GM23338 (cell line): ENCODE results near the gene AP4M1. TPM values are rescaled to one million over a fixed set of nuclear protein-coding genes. Genes with fewer than 3 reads are reported as not detected.

Experiments used
- ATAC-seq: fragments of 200-7000 bp; cut with Tn5 transposase; 3 replicates; pipeline ENCODE4 v1.9.1; 2020
- DNase-seq: peaks from one replicate; pipeline ENCODE4 v3.0.0-alpha.2; 2015; ENCODE audit warnings: low spot score
- H2AFZ ChIP-seq: fragments of 200-600 bp; sonication (generic); 2 replicates; pipeline ENCODE4 v1.8.0; 2016; ENCODE audit warnings: antibody characterized with exemption, mild to moderate bottlenecking, moderate library complexity
- H3F3A ChIP-seq: fragments of 200-600 bp; sonication (generic); replicated peaks from 2 replicates; pipeline ENCODE4 v1.8.0; 2017; ENCODE audit warnings: antibody characterized with exemption, mixed run types, low read depth
- H3K27ac ChIP-seq: fragments of 200-600 bp; sonication (generic); 2 replicates; pipeline ENCODE4 v1.6.1; 2016; ENCODE audit warnings: low read depth
- H3K27me3 ChIP-seq: fragments of 200-600 bp; sonication (generic); 2 replicates; pipeline ENCODE4 v1.8.0; 2016; ENCODE audit warnings: mild to moderate bottlenecking, mixed run types, moderate library complexity; ENCODE audit not compliant: insufficient read depth
- H3K36me3 ChIP-seq: fragments of 200-600 bp; sonication (generic); 2 replicates; pipeline ENCODE4 v1.8.0; 2016; ENCODE audit warnings: mild to moderate bottlenecking; ENCODE audit not compliant: insufficient read depth
- H3K4me1 ChIP-seq: fragments of 200-600 bp; sonication (generic); 2 replicates; pipeline ENCODE4 v1.8.0; 2016; ENCODE audit warnings: mild to moderate bottlenecking, moderate library complexity; ENCODE audit not compliant: insufficient read depth
- H3K4me2 ChIP-seq: fragments of 200-600 bp; sonication (generic); 2 replicates; pipeline ENCODE4 v1.7.1; 2017; ENCODE audit warnings: mixed run types
- H3K4me3 ChIP-seq: fragments of 200-600 bp; sonication (generic); 2 replicates; pipeline ENCODE4 v1.6.1; 2016; ENCODE audit warnings: mixed run types
- H3K79me2 ChIP-seq: fragments of 200-600 bp; sonication (generic); replicated peaks from 2 replicates; pipeline ENCODE4 v1.8.0; 2017; ENCODE audit warnings: mild to moderate bottlenecking; ENCODE audit not compliant: insufficient read depth
- H3K9me2 ChIP-seq: fragments of 200-600 bp; sonication (generic); 2 replicates; pipeline ENCODE4 v1.8.0; 2017; ENCODE audit not compliant: insufficient read depth
- H4K20me1 ChIP-seq: fragments of 200-600 bp; sonication (generic); replicated peaks from 2 replicates; pipeline ENCODE4 v1.8.0; 2017; ENCODE audit warnings: mild to moderate bottlenecking; ENCODE audit not compliant: insufficient read depth
- H3K27ac Mint-ChIP-seq: 2 replicates; pipeline ENCODE4 v1.8.0; 2020; ENCODE audit warnings: inconsistent platforms, mild to moderate bottlenecking, moderate library complexity, mixed read lengths
- H3K27me3 Mint-ChIP-seq: 3 replicates; pipeline ENCODE4 v1.8.0; 2022; ENCODE audit warnings: low read depth, mild to moderate bottlenecking, moderate library complexity, mixed read lengths, inconsistent platforms; ENCODE audit not compliant: insufficient read depth, poor library complexity
- H3K36me3 Mint-ChIP-seq: 3 replicates; pipeline ENCODE4 v1.8.0; 2021; ENCODE audit warnings: low read depth, mild to moderate bottlenecking, inconsistent platforms, moderate library complexity, mixed read lengths
- H3K4me1 Mint-ChIP-seq: 3 replicates; pipeline ENCODE4 v1.8.0; 2020; ENCODE audit warnings: mild to moderate bottlenecking, inconsistent platforms, mixed read lengths
- H3K4me3 Mint-ChIP-seq: 3 replicates; pipeline ENCODE4 v1.8.0; 2021; ENCODE audit warnings: moderate library complexity, mild to moderate bottlenecking, inconsistent platforms, mixed read lengths
- H3K9me3 Mint-ChIP-seq: 3 replicates; pipeline ENCODE4 v1.8.0; 2020; ENCODE audit warnings: moderate library complexity, mild to moderate bottlenecking, inconsistent platforms, mixed read lengths
- CREB1 ChIP-seq: fragments of 250-450 bp; sonication (Bioruptor Pico); IDR thresholded peaks from 2 replicates; pipeline ENCODE4 v1.5.0; 2020; ENCODE audit warnings: low read depth, mild to moderate bottlenecking, moderate library complexity
- JUNB ChIP-seq: IDR thresholded peaks from one replicate; pipeline ENCODE4 v1.6.1; 2016; ENCODE audit warnings: antibody characterized with exemption; ENCODE audit not compliant: unreplicated experiment
- POLR2AphosphoS5 ChIP-seq: IDR thresholded peaks from 2 replicates; pipeline ENCODE4 v1.6.1; 2016; ENCODE audit warnings: antibody characterized with exemption, low read depth
- ZNF331 ChIP-seq: fragments of 250-450 bp; sonication (Bioruptor Pico); IDR thresholded peaks from 2 replicates; pipeline ENCODE4 v1.5.0; 2020; ENCODE audit warnings: low read depth, mild to moderate bottlenecking, moderate library complexity
- polyA plus RNA-seq: library from polyadenylated mRNA; unstranded; fragments of >200 nt; fragmentation: Nextera tagmentation; extraction: Ambion mirVana; gene quantifications from 2 replicates; pipeline ENCODE4 v1.2.1, GENCODE V29; 2016
- total RNA-seq: library from RNA; depleted of rRNA; stranded (reverse); fragments of >200 nt; shearing (Covaris generic); gene quantifications from 2 replicates; pipeline ENCODE4 v1.2.3, GENCODE V29; 2014
- TF ChIP-seq, protein P1 (sequence below), 2 experiments: fragments of 200-600 bp in 1 of 2; sonication (generic) in 1 of 2; conservative IDR thresholded peaks; 2 replicates each; pipeline versions ENCODE4 v1.5.1 to v1.6.1; 2016 to 2017; ENCODE audit warnings: antibody characterized with exemption in 2 of 2, low read depth in 2 of 2, mild to moderate bottlenecking in 2 of 2, moderate library complexity in 1 of 2
- TF ChIP-seq, protein P2 (sequence below): fragments of 250-450 bp; sonication (Bioruptor Pico); IDR thresholded peaks from 2 replicates; pipeline ENCODE4 v1.5.0; 2020; ENCODE audit warnings: mild to moderate bottlenecking, moderate library complexity

AP4M1 gene
- total and polyA plus RNA-seq, 2 experiments from 2014 or later = 9.5 to 13.3 TPM

DNA sequence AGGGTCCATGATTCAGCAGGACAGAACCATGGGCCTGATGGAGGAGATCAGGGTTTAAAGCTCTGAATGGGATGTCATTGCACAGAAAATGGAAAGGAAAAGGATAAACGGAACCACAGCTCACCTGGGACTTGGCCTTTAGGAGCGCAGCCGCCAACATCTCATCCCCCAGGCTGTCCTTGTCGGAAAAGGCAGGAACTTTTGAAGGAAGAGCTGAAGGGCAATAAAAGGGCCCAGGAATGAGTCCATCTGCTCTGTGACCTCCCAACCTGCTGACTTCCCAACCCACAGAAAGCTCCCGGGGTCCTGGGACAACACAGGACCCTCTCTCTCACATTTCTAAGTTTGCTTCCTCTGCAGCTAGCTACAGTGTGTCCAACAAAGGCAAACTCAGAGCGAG, 26.0 kb upstream of the AP4M1 start:
- DNase-seq (no peak), ATAC-seq (no peak)
- H3K36me3 Mint-ChIP-seq = peaks cover 99% of the 10 kb centered on the region
- Histone ChIP-seq H3K36me3 (peaks cover 95% of the 10 kb centered on the region), H3K4me3 (no peak overlapping the region), H3F3A (peaks cover 54% of the 10 kb centered on the region), H3K27me3 (0 out of 2 replicates have a peak, but pooled peaks cover 4% of the 10 kb centered on the region), H3K4me2 (no peak overlapping the region), H4K20me1 (peaks cover 22% of the 10 kb centered on the region), H3K79me2 (peaks cover 61% of the 10 kb centered on the region), H2AFZ (no peak overlapping the region), H3K4me1 (peaks cover 7% of the 10 kb centered on the region; the same call in 1 of the 2 replicates), H3K27ac (no peak overlapping the region), H3K9me2 (no peaks in the 10 kb centered on the region)
- peaks cover 73% of the 10 kb centered on the region for H3K9me3 Mint-ChIP-seq
- TF ChIP-seq ZNF331 (CRISPR knock-in tag) (no peak), JUNB (no peak), POLR2AphosphoS5 (no peak), CREB1 (CRISPR knock-in tag) (no peak)
- TF ChIP-seq, protein P1, sequence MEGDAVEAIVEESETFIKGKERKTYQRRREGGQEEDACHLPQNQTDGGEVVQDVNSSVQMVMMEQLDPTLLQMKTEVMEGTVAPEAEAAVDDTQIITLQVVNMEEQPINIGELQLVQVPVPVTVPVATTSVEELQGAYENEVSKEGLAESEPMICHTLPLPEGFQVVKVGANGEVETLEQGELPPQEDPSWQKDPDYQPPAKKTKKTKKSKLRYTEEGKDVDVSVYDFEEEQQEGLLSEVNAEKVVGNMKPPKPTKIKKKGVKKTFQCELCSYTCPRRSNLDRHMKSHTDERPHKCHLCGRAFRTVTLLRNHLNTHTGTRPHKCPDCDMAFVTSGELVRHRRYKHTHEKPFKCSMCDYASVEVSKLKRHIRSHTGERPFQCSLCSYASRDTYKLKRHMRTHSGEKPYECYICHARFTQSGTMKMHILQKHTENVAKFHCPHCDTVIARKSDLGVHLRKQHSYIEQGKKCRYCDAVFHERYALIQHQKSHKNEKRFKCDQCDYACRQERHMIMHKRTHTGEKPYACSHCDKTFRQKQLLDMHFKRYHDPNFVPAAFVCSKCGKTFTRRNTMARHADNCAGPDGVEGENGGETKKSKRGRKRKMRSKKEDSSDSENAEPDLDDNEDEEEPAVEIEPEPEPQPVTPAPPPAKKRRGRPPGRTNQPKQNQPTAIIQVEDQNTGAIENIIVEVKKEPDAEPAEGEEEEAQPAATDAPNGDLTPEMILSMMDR (conservative IDR thresholded peaks at IDR 0.05; ENCODE audit: low read depth in 2 of 2) = no peak
- TF ChIP-seq, protein P2, sequence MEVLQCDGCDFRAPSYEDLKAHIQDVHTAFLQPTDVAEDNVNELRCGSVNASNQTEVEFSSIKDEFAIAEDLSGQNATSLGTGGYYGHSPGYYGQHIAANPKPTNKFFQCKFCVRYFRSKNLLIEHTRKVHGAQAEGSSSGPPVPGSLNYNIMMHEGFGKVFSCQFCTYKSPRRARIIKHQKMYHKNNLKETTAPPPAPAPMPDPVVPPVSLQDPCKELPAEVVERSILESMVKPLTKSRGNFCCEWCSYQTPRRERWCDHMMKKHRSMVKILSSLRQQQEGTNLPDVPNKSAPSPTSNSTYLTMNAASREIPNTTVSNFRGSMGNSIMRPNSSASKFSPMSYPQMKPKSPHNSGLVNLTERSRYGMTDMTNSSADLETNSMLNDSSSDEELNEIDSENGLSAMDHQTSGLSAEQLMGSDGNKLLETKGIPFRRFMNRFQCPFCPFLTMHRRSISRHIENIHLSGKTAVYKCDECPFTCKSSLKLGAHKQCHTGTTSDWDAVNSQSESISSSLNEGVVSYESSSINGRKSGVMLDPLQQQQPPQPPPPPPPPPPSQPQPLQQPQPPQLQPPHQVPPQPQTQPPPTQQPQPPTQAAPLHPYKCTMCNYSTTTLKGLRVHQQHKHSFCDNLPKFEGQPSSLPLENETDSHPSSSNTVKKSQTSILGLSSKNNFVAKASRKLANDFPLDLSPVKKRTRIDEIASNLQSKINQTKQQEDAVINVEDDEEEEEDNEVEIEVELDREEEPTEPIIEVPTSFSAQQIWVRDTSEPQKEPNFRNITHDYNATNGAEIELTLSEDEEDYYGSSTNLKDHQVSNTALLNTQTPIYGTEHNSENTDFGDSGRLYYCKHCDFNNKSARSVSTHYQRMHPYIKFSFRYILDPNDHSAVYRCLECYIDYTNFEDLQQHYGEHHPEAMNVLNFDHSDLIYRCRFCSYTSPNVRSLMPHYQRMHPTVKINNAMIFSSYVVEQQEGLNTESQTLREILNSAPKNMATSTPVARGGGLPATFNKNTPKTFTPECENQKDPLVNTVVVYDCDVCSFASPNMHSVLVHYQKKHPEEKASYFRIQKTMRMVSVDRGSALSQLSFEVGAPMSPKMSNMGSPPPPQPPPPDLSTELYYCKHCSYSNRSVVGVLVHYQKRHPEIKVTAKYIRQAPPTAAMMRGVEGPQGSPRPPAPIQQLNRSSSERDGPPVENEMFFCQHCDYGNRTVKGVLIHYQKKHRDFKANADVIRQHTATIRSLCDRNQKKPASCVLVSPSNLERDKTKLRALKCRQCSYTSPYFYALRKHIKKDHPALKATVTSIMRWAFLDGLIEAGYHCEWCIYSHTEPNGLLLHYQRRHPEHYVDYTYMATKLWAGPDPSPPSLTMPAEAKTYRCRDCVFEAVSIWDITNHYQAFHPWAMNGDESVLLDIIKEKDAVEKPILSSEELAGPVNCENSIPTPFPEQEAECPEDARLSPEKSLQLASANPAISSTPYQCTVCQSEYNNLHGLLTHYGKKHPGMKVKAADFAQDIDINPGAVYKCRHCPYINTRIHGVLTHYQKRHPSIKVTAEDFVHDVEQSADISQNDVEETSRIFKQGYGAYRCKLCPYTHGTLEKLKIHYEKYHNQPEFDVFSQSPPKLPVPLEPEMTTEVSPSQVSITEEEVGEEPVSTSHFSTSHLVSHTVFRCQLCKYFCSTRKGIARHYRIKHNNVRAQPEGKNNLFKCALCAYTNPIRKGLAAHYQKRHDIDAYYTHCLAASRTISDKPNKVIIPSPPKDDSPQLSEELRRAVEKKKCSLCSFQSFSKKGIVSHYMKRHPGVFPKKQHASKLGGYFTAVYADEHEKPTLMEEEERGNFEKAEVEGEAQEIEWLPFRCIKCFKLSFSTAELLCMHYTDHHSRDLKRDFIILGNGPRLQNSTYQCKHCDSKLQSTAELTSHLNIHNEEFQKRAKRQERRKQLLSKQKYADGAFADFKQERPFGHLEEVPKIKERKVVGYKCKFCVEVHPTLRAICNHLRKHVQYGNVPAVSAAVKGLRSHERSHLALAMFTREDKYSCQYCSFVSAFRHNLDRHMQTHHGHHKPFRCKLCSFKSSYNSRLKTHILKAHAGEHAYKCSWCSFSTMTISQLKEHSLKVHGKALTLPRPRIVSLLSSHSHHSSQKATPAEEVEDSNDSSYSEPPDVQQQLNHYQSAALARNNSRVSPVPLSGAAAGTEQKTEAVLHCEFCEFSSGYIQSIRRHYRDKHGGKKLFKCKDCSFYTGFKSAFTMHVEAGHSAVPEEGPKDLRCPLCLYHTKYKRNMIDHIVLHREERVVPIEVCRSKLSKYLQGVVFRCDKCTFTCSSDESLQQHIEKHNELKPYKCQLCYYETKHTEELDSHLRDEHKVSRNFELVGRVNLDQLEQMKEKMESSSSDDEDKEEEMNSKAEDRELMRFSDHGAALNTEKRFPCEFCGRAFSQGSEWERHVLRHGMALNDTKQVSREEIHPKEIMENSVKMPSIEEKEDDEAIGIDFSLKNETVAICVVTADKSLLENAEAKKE (CRISPR knock-in tag) = no peak
- no peak overlapping the region; the same call in 2 of the 3 replicates for H3K4me3 Mint-ChIP-seq
- H3K4me1 Mint-ChIP-seq = peaks cover 8% of the 10 kb centered on the region; the same call in 2 of the 3 replicates
- no peak overlapping the region for H3K27ac Mint-ChIP-seq
- H3K27me3 Mint-ChIP-seq = peaks cover 26% of the 10 kb centered on the region
